Astrocyte of the spinal cord (primary cell): ENCODE measurements around the gene AKR1B15.

Source experiments
- DNase-seq: peaks from one replicate; pipeline ENCODE4 v3.0.0; 2011; ENCODE audit warnings: low read depth, low spot score
- H3K4me3 ChIP-seq: 2 replicates; pipeline ENCODE4 v1.5.1; 2011; ENCODE audit warnings: low read depth, mild to moderate bottlenecking, low read length, moderate library complexity
- in situ Hi-C: cut with HindIII; loops from 2 replicates; pipeline ENCODE4 v1.10.0; 2017; ENCODE audit warnings: low sequenced_read_pairs
- TF ChIP-seq, protein P1 (sequence below): IDR thresholded peaks from 2 replicates; pipeline ENCODE4 v1.5.1; 2012; ENCODE audit warnings: low read depth, mild to moderate bottlenecking, low read length, inconsistent platforms

AKR1B15 gene

DNA sequence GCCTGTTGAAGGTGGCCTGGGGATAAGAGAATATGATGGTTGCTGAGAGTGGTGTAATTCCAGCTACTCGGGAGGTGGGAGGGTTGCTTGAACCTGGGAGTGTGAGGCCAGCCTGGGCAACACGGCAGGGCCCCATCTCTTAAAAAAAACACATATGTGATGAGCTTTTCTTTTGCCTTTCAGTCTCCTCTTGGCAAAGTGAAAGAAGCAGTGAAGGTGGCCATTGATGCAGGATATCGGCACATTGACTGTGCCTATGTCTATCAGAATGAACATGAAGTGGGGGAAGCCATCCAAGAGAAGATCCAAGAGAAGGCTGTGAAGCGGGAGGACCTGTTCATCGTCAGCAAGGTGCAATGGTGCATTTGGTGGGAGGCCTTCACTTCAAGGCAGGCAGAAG is 18.4 kb upstream of the AKR1B15 start:
- H3K4me3 ChIP-seq = no peak overlapping the region
- TF ChIP-seq, protein P1, sequence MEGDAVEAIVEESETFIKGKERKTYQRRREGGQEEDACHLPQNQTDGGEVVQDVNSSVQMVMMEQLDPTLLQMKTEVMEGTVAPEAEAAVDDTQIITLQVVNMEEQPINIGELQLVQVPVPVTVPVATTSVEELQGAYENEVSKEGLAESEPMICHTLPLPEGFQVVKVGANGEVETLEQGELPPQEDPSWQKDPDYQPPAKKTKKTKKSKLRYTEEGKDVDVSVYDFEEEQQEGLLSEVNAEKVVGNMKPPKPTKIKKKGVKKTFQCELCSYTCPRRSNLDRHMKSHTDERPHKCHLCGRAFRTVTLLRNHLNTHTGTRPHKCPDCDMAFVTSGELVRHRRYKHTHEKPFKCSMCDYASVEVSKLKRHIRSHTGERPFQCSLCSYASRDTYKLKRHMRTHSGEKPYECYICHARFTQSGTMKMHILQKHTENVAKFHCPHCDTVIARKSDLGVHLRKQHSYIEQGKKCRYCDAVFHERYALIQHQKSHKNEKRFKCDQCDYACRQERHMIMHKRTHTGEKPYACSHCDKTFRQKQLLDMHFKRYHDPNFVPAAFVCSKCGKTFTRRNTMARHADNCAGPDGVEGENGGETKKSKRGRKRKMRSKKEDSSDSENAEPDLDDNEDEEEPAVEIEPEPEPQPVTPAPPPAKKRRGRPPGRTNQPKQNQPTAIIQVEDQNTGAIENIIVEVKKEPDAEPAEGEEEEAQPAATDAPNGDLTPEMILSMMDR = no peak
- in situ Hi-C loops = no loop called here
- no peak for DNase-seq

DNA sequence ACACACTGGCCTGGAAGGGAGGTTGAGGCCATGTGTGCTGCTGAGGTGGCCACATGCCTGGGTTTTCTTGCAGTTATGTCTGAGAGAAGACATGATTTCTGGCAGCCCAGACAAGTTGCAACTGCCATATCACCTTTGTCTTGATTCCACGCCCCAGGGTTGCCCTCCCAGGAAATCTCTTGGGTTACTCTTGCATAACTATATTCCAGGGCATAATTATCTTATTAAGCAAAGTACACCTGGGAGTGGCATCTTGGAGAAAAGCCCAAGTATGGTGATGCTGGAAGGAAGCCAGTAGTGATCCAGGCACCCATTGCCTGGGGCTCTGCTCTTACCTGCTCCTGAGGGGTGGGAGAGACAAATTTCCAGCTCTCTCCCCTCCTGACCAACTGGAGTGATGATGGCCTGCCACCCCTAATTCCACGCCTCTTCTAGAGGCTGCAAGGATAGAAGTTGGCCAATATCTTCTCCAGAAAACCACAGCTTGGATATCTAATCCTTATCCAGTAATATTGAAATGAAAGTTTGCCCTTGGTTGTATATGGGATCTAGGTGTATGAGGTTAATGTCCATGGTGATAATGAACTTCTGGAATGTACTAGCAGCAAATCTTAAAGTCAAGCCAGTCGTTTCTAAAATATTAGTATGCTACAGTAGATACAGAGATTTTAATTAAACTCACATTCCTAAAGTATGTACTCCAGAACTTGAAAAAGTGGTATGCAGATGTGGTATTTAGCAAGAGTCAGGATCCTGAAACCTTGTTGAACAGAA is 16.5 kb upstream of the AKR1B15 start:
- TF ChIP-seq, protein P1 = no peak
- H3K4me3 ChIP-seq = no peak overlapping the region
- in situ Hi-C loops = no loop called here
- no peak for DNase-seq

DNA sequence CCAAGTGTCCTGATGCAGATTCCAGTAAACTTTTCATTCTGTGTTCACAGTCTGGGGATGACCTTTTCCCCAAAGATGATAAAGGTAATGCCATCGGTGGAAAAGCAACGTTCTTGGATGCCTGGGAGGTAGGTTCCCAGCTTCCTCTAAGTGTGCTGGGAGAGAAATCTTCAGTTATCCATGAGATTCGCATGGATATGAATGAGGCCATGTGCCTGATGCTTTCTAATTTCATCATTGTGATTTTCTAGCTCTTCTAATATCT is 16.0 kb upstream of the AKR1B15 start:
- TF ChIP-seq, protein P1 = no peak
- H3K4me3 ChIP-seq = no peak overlapping the region
- DNase-seq = no peak
- in situ Hi-C loops = no loop called here

DNA sequence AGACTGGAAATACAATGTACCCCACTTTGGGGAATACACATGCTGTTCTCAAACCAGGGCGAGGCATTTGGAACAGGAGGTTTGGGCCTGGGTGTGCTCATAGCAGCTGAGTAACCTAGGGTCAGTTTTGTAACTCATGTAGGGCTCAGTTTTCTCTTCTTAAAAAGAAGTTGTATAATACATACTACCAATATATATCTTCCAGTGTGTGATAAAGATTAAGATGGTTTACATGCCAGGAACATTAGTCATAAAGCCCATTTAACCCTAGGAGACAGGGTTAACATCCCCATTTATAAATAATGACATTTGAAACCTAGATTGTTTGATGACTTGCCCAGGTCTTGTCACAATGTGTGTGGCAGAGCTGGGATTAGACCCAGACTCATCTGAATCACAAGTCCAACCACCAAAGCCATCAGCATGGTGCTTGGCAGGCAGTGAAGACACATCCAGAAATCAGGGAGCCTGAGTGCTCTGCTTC is 15.6 kb upstream of the AKR1B15 start:
- in situ Hi-C loops = no loop called here
- no peak overlapping the region for H3K4me3 ChIP-seq
- TF ChIP-seq, protein P1 = no peak
- DNase-seq = no peak

DNA sequence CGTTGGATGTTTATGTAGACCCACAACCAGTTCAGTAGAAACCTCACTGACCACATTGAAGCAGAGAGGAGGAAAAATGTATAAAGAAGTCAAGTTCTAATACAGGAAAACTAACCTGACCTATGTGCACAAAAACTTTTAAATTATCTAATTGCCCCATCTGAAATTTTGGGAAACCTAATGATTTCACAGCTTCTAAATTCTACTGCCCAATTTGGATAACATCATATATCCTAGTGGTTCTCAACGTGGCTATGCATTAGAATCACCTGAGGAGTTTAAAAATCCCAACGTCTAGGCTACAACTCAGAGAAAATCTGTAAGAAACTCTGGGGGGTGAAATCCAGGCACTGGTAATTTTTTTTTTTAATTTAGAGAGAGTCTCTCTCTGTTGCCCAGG is 14.3 kb upstream of the AKR1B15 start:
- in situ Hi-C loops = no loop called here

DNA sequence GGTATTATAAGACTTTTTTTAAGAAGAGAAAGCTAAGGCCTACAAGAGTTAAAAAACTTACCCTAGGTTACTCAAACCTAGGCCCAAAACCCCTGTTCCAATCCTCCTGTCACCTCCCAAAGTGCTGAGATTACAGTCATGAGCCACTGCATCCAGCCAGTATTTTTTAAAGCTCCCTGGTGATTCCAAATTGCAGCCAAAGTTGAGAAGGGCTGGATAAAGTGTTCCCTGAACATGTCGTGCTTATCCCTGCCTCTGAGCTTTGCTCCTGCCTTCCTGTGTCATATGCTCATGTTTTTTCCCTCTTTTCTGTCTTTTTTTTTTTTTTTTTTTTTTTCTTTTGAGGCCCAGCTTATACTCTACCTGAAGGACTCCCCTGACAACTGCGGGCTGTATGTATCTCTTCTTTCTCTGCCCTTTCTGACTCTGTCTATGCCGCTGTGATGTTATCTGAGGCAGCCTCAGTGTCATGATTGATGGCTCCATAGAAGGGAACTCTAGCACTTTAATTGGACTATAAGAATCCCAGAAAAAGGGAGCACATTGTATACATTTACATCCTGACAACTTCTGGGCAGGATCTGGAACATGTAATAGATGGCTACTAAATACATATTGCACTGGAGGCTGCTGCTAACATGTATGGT is 13.5 kb upstream of the AKR1B15 start:
- in situ Hi-C loops = no loop called here
- no peak for DNase-seq
- H3K4me3 ChIP-seq = no peak overlapping the region
- TF ChIP-seq, protein P1 = no peak

More for the DNA sequence above, 14.3 kb upstream of the AKR1B15 start:
- TF ChIP-seq, protein P1 = no peak
- no peak overlapping the region for H3K4me3 ChIP-seq
- DNase-seq = no peak
